SK-N-SH treated with all-trans-retinoic acid at 6 μM for 48 hours (cell line): ENCODE data around the gene ADIRF.

Experiments used
- ATAC-seq: fragments of 200-7000 bp; cut with Tn5 transposase; 3 replicates; pipeline ENCODE4 v1.9.1; 2020; ENCODE audit warnings: mild to moderate bottlenecking, moderate library complexity
- ARNTL ChIP-seq: fragments of 450-650 bp; formaldehyde crosslinking; IDR thresholded peaks from 2 replicates; pipeline ENCODE4 v1.5.0; 2020; ENCODE audit warnings: low read depth, mild to moderate bottlenecking, moderate library complexity, borderline replicate concordance
- CSDC2 ChIP-seq: fragments of 250-450 bp; sonication (Bioruptor Pico); IDR thresholded peaks from 2 replicates; pipeline ENCODE4 v1.5.0; 2020; ENCODE audit warnings: mild to moderate bottlenecking, moderate library complexity
- ESRRG ChIP-seq: fragments of 250-450 bp; sonication (Bioruptor Pico); IDR thresholded peaks from 2 replicates; pipeline ENCODE4 v1.6.1; 2021; ENCODE audit warnings: mild to moderate bottlenecking
- GLIS3 ChIP-seq: fragments of 250-450 bp; sonication (Bioruptor Pico); IDR thresholded peaks from 2 replicates; pipeline ENCODE4 v1.5.0; 2020; ENCODE audit warnings: mild to moderate bottlenecking, moderate library complexity
- ISL1 ChIP-seq: fragments of 250-450 bp; sonication (Bioruptor Pico); IDR thresholded peaks from 2 replicates; pipeline ENCODE4 v2.1.2; 2022; ENCODE audit warnings: mild to moderate bottlenecking, moderate library complexity
- OSR1 ChIP-seq: fragments of 250-450 bp; sonication (Bioruptor Pico); IDR thresholded peaks from 2 replicates; pipeline ENCODE4 v1.8.0; 2022; ENCODE audit warnings: moderate library complexity, mild to moderate bottlenecking, inconsistent platforms
- PPARA ChIP-seq: fragments of 250-450 bp; sonication (Bioruptor Pico); IDR thresholded peaks from 2 replicates; pipeline ENCODE4 v1.5.0; 2020; ENCODE audit warnings: mild to moderate bottlenecking, borderline replicate concordance
- RARB ChIP-seq: fragments of 250-450 bp; sonication (Bioruptor Pico); IDR thresholded peaks from 2 replicates; pipeline ENCODE4 v1.8.0; 2021; ENCODE audit warnings: mild to moderate bottlenecking, moderate library complexity
- SNAI2 ChIP-seq: fragments of 250-450 bp; sonication (Bioruptor Pico); IDR thresholded peaks from 2 replicates; pipeline ENCODE4 v1.5.0; 2020; ENCODE audit warnings: mild to moderate bottlenecking, moderate library complexity
- TCF4 ChIP-seq: fragments of 250-450 bp; sonication (Bioruptor Pico); IDR thresholded peaks from 2 replicates; pipeline ENCODE4 v1.8.0; 2021; ENCODE audit warnings: mild to moderate bottlenecking, moderate library complexity, borderline replicate concordance
- TOX ChIP-seq: fragments of 250-450 bp; sonication (Bioruptor Pico); IDR thresholded peaks from 2 replicates; pipeline ENCODE4 v1.8.0; 2021; ENCODE audit warnings: mild to moderate bottlenecking, moderate library complexity, borderline replicate concordance
- ZC3H10 ChIP-seq: fragments of 250-450 bp; sonication (Bioruptor Pico); IDR thresholded peaks from 2 replicates; pipeline ENCODE4 v1.5.1; 2021; ENCODE audit warnings: mild to moderate bottlenecking, moderate library complexity
- ZFP3 ChIP-seq: fragments of 250-450 bp; sonication (Bioruptor Pico); IDR thresholded peaks from 2 replicates; pipeline ENCODE4 v1.5.0; 2020; ENCODE audit warnings: mild to moderate bottlenecking, moderate library complexity
- ZFP30 ChIP-seq: fragments of 450-650 bp; formaldehyde crosslinking; IDR thresholded peaks from 2 replicates; pipeline ENCODE4 v1.5.0; 2022; ENCODE audit warnings: mild to moderate bottlenecking, moderate library complexity
- ZNF565 ChIP-seq: fragments of 450-650 bp; formaldehyde crosslinking; conservative IDR thresholded peaks from 2 replicates; pipeline ENCODE4 v1.5.0; 2020; ENCODE audit warnings: low read depth, mild to moderate bottlenecking, moderate library complexity
- ZNF70 ChIP-seq: fragments of 450-650 bp; formaldehyde crosslinking; IDR thresholded peaks from 2 replicates; pipeline ENCODE4 v1.5.0; 2020; ENCODE audit warnings: mild to moderate bottlenecking, moderate library complexity
- ZNF8 ChIP-seq: fragments of 450-650 bp; formaldehyde crosslinking; IDR thresholded peaks from 2 replicates; pipeline ENCODE4 v1.5.0; 2020; ENCODE audit warnings: mild to moderate bottlenecking, moderate library complexity
- TF ChIP-seq, protein P1 (sequence below): fragments of 250-450 bp; sonication (Bioruptor Pico); IDR thresholded peaks from 2 replicates; pipeline ENCODE4 v1.8.0; 2020; ENCODE audit warnings: mild to moderate bottlenecking, moderate library complexity, borderline replicate concordance
- TF ChIP-seq, protein P2 (sequence below): fragments of 250-450 bp; sonication (Bioruptor Pico); IDR thresholded peaks from 2 replicates; pipeline ENCODE4 v1.5.0; 2020; ENCODE audit warnings: mild to moderate bottlenecking, moderate library complexity
- TF ChIP-seq, protein P3 (sequence below): fragments of 250-450 bp; sonication (Bioruptor Pico); IDR thresholded peaks from 2 replicates; pipeline ENCODE4 v1.5.1; 2021; ENCODE audit warnings: mild to moderate bottlenecking, moderate library complexity

ADIRF gene

DNA sequence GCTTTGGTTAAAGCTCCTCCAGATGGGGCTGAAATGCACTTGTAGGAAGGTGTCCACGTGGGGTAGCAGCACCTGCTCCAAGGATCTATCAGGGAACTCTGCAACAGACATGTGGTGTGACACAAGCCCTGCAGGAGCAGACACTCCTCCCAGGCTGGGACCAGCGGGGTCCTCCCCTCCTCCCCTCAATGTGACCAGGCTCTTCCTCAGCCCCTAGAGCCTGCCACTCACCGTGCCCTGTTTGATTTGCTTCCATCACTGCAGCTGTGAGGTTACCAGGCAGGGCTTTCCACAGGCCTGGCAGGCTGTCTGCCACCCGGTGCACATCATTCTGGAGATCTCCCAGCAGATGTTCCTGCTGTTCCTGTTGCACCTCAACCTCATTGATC, 24.3 kb upstream of the ADIRF start:
- ATAC-seq = no peak
- TF ChIP-seq, protein P1, sequence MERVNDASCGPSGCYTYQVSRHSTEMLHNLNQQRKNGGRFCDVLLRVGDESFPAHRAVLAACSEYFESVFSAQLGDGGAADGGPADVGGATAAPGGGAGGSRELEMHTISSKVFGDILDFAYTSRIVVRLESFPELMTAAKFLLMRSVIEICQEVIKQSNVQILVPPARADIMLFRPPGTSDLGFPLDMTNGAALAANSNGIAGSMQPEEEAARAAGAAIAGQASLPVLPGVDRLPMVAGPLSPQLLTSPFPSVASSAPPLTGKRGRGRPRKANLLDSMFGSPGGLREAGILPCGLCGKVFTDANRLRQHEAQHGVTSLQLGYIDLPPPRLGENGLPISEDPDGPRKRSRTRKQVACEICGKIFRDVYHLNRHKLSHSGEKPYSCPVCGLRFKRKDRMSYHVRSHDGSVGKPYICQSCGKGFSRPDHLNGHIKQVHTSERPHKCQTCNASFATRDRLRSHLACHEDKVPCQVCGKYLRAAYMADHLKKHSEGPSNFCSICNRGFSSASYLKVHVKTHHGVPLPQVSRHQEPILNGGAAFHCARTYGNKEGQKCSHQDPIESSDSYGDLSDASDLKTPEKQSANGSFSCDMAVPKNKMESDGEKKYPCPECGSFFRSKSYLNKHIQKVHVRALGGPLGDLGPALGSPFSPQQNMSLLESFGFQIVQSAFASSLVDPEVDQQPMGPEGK (CRISPR knock-in tag) = no peak
- no peak for TF ChIP-seq ISL1 (CRISPR knock-in tag)
- TF ChIP-seq GLIS3 = no peak
- TF ChIP-seq ZNF70 (CRISPR knock-in tag) = no peak
- TF ChIP-seq, protein P2, sequence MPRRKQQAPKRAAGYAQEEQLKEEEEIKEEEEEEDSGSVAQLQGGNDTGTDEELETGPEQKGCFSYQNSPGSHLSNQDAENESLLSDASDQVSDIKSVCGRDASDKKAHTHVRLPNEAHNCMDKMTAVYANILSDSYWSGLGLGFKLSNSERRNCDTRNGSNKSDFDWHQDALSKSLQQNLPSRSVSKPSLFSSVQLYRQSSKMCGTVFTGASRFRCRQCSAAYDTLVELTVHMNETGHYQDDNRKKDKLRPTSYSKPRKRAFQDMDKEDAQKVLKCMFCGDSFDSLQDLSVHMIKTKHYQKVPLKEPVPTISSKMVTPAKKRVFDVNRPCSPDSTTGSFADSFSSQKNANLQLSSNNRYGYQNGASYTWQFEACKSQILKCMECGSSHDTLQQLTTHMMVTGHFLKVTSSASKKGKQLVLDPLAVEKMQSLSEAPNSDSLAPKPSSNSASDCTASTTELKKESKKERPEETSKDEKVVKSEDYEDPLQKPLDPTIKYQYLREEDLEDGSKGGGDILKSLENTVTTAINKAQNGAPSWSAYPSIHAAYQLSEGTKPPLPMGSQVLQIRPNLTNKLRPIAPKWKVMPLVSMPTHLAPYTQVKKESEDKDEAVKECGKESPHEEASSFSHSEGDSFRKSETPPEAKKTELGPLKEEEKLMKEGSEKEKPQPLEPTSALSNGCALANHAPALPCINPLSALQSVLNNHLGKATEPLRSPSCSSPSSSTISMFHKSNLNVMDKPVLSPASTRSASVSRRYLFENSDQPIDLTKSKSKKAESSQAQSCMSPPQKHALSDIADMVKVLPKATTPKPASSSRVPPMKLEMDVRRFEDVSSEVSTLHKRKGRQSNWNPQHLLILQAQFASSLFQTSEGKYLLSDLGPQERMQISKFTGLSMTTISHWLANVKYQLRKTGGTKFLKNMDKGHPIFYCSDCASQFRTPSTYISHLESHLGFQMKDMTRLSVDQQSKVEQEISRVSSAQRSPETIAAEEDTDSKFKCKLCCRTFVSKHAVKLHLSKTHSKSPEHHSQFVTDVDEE (CRISPR knock-in tag) = no peak
- TF ChIP-seq ZNF8 = no peak
- TF ChIP-seq, all 23 proteins: peak for 0

DNA sequence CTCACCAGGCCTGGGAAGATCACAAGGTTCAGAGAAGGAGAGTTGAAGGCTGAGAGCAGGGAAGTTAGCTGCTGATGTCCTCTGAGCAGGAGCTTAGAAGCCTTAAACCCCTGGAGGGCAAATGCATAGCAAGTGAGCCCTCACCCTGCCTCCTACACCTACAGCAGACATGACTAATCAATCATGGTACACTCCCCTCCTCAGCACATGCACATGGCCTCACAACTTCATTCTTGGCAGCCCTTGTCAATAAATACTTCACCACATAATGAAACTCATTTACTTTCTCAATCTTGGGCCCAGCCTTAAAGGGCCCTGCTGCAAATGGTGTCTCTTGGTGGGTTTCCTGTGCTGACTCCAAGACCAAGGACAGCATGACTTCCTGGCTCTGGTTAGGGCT, 23.8 kb upstream of the ADIRF start:
- no peak for ATAC-seq
- no peak for TF ChIP-seq ESRRG (CRISPR knock-in tag)
- TF ChIP-seq, all 23 proteins: peak for 0

DNA sequence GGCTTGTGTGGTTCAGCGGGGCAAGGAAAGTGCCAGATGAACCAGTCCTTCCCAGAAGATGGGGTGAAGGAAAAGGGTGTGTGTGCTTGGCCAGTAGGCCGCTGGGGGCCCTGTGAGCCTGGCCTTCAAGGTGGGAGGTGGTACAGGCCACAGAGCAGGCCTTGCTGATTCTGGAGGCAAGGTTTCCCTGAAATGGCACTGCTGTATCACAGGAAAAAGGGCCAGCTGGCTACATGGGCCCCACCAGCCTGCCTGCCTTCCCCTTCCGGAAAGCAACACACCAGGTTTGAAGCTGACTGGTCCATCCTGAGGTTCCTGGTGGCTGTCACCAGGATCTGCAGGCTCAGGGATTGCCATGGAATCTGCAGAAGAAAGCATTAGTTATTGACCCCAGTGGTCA, 23.4 kb upstream of the ADIRF start:
- TF ChIP-seq ZFP3 (CRISPR knock-in tag) (no peak), ARNTL (CRISPR knock-in tag) (no peak), ZNF565 (CRISPR knock-in tag) (no peak), SNAI2 (CRISPR knock-in tag) (no peak), ZC3H10 (CRISPR knock-in tag) (no peak), TOX (no peak), CSDC2 (CRISPR knock-in tag) (no peak), ZNF8 (no peak), ISL1 (CRISPR knock-in tag) (no peak), TCF4 (CRISPR knock-in tag) (no peak), ESRRG (CRISPR knock-in tag) (no peak), RARB (CRISPR knock-in tag) (no peak), ZNF70 (CRISPR knock-in tag) (no peak), GLIS3 (no peak)
- TF ChIP-seq, protein P2 (CRISPR knock-in tag) = no peak
- TF ChIP-seq, protein P1 (CRISPR knock-in tag) = no peak
- no peak for ATAC-seq

DNA sequence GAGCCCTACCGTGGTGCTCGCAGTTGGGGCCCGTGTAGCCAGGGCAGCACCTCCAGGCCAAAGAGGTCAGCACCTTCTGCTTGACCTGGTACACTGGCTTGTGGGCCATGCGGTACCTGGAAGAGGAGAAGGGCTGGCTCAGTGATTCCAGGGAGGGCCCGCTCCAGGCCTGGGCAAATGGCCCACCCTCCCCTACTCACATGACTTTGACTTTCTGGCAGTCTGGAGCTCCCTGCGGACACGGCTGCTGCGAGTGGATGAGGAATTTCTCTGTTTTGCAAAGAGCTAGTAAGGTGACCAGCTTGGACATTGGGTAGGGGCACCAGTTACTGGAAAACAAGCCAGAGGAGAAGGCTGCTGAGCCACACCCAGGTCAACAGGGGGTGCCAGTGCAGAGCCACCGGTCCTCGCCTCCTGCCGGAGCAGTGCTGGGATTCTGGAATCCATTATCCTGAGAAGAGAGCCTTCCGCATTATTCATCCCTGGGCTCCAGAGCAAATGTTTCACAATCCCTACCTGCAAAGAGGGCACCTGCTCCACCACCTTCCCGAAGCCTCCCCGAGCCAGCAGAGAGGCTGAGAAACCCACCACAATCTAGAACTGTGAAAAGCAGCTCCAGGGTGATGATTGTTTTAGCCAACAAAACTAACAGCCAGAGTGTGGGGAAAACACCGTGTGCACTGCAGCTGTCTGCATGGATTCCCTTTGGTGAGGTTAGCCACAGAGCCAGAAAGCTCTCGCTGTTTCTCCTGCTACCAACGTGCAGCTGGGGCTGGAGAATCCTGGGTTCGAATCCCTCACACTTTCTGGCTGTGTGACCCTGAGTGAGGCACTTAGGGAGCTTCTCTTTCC, 22.7 kb upstream of the ADIRF start:
- TF ChIP-seq PPARA (CRISPR knock-in tag) (no peak), ZC3H10 (CRISPR knock-in tag) (no peak), ZFP30 (CRISPR knock-in tag) (no peak), TCF4 (CRISPR knock-in tag) (no peak), ISL1 (CRISPR knock-in tag) (no peak), GLIS3 (no peak), OSR1 (CRISPR knock-in tag) (no peak)
- TF ChIP-seq, protein P2 (CRISPR knock-in tag) = no peak
- TF ChIP-seq, protein P3, sequence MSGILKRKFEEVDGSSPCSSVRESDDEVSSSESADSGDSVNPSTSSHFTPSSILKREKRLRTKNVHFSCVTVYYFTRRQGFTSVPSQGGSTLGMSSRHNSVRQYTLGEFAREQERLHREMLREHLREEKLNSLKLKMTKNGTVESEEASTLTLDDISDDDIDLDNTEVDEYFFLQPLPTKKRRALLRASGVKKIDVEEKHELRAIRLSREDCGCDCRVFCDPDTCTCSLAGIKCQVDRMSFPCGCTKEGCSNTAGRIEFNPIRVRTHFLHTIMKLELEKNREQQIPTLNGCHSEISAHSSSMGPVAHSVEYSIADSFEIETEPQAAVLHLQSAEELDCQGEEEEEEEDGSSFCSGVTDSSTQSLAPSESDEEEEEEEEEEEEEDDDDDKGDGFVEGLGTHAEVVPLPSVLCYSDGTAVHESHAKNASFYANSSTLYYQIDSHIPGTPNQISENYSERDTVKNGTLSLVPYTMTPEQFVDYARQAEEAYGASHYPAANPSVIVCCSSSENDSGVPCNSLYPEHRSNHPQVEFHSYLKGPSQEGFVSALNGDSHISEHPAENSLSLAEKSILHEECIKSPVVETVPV (CRISPR knock-in tag) = no peak
- ATAC-seq = peak; percentile 70
